Fibroblast of skin of abdomen (primary cell): ENCODE measurements around the gene AQP1.

Experiments
- DNase-seq: peaks from one replicate; pipeline ENCODE4 v3.0.0-alpha.2; 2013

Gene AQP1

GRCh38 chr7:30936650-30937245 is 25.1 kb downstream of the AQP1 start:
- DNase-seq = no peak

GRCh38 chr7:30937416-30937815 is 25.8 kb downstream of the AQP1 start:
- DNase-seq = no peak

GRCh38 chr7:30938435-30939316 is 27.0 kb downstream of the AQP1 start:
- DNase-seq = peak; percentile 58

- DNase-seq = no peak
Measured at GRCh38 chr7:30941582-30942323, 30.1 kb downstream of the AQP1 start.

GRCh38 chr7:30950197-30950596 is 38.5 kb downstream of the AQP1 start:
- DNase-seq = no peak

- DNase-seq = no peak
Measured at GRCh38 chr7:30954914-30955313, 43.3 kb downstream of the AQP1 start.

- DNase-seq = no peak
Measured at GRCh38 chr7:30956704-30957103, 45.1 kb downstream of the AQP1 start.

- DNase-seq = no peak
Measured at GRCh38 chr7:30963842-30964241, 52.2 kb downstream of the AQP1 start, which contains the start of gene GHRHR. TSS of gene GHRHR (plus strand) at chr7:30963953. CDS start at chr7:30964069, 116 bp downstream.

- peak; percentile 20 for DNase-seq
Measured at GRCh38 chr7:30965372-30965771, 53.7 kb downstream of the AQP1 start.

- no peak for DNase-seq
Measured at GRCh38 chr7:30965883-30966282, 54.2 kb downstream of the AQP1 start.

GRCh38 chr7:30968294-30968693 is 56.6 kb downstream of the AQP1 start:
- no peak for DNase-seq

- no peak for DNase-seq
Measured at GRCh38 chr7:30968747-30969603, 57.3 kb downstream of the AQP1 start.

GRCh38 chr7:30969604-30969970 is 57.9 kb downstream of the AQP1 start:
- no peak for DNase-seq

GRCh38 chr7:30970074-30970473 is 58.4 kb downstream of the AQP1 start:
- no peak for DNase-seq

- DNase-seq = no peak
Measured at GRCh38 chr7:30970594-30971094, 59.0 kb downstream of the AQP1 start.

GRCh38 chr7:30971440-30971839 is 59.8 kb downstream of the AQP1 start:
- no peak for DNase-seq

- no peak for DNase-seq
Measured at GRCh38 chr7:30971840-30972563, 60.3 kb downstream of the AQP1 start.

GRCh38 chr7:30973292-30973691 is 61.6 kb downstream of the AQP1 start:
- no peak for DNase-seq

GRCh38 chr7:30973791-30974604 is 62.3 kb downstream of the AQP1 start:
- no peak for DNase-seq

GRCh38 chr7:30974605-30975255 is 63.1 kb downstream of the AQP1 start:
- DNase-seq = peak; percentile 29
